HL-60 (cell line): ENCODE measurements around the gene PYM1.

Source experiments
- DNase-seq, 2 experiments: peaks; one replicate each; pipeline ENCODE4 v3.0.0-alpha.2; 2010 to 2020; ENCODE audit warnings: low read depth in 1 of 2, low spot score in 1 of 2
- H3K27ac ChIP-seq: fragments of 250-450 bp; sonication (Bioruptor Pico); replicated peaks from 2 replicates; pipeline ENCODE4 v1.5.1; 2020; ENCODE audit warnings: mild to moderate bottlenecking, moderate library complexity
- H3K27me3 ChIP-seq: fragments of 250-450 bp; sonication (Bioruptor Pico); 2 replicates; pipeline ENCODE4 v1.5.1; 2021; ENCODE audit warnings: mild to moderate bottlenecking, moderate library complexity; ENCODE audit not compliant: insufficient read depth, poor library complexity, severe bottlenecking
- H3K4me3 ChIP-seq: replicated peaks from 2 replicates; pipeline ENCODE4 v1.5.1; 2011; ENCODE audit warnings: mild to moderate bottlenecking, control low read depth, low read length; ENCODE audit not compliant: insufficient read depth
- CTCF ChIP-seq: IDR thresholded peaks from one replicate; pipeline ENCODE4 v1.5.1; 2011; ENCODE audit warnings: low read length, control low read depth, inconsistent platforms; ENCODE audit not compliant: insufficient read depth
- GABPA ChIP-seq: IDR thresholded peaks from 2 replicates; pipeline ENCODE4 v1.6.1; 2012; ENCODE audit warnings: low read depth
- POLR2AphosphoS5 ChIP-seq: IDR thresholded peaks from 2 replicates; pipeline ENCODE4 v1.6.1; 2012; ENCODE audit warnings: low read depth
- REST ChIP-seq: IDR thresholded peaks from 2 replicates; pipeline ENCODE4 v1.6.1; 2012; ENCODE audit warnings: low read depth; ENCODE audit not compliant: insufficient replicate concordance
- SPI1 ChIP-seq: IDR thresholded peaks from 2 replicates; pipeline ENCODE4 v1.6.1; 2012; ENCODE audit warnings: low read depth, mild to moderate bottlenecking, borderline replicate concordance

PYM1 gene

GRCh38 chr12:55852740-55853139 is 75.0 kb downstream of the PYM1 start:
- TF ChIP-seq GABPA: no peak
- no peak for TF ChIP-seq POLR2AphosphoS5
- no peak for TF ChIP-seq CTCF
- TF ChIP-seq REST: no peak
- TF ChIP-seq SPI1: no peak
- DNase-seq: no peak
- Histone ChIP-seq H3K27ac (no peak overlapping the region), H3K27me3 (no peaks in the 10 kb centered on the region), H3K4me3 (no peak overlapping the region)
